ENCODE measurements around the gene PERM1.
A peak's percentile ranks its signal among the peaks of the same experiment; 100 is the strongest.
"Not testable (repeated sequence)": the region's sequence is repeated elsewhere in the genome, so short reads cannot be mapped to it uniquely, and the experiment has no call there.

PERM1 gene

GRCh38 chr1:981955-982558, at the start of gene PERM1:
Gene PERM1, minus strand, starts transcription at chr1:982093. Its CDS starts 1,064 bp downstream, at chr1:981029.
- no peak for DNase-seq (ENCODE audit: low read depth)

GRCh38 chr1:1030867-1031658, 49.2 kb upstream of the PERM1 start:
- not testable (repeated sequence) for DNase-seq (ENCODE audit: low read depth)

GRCh38 chr1:1027791-1028190, 45.9 kb upstream of the PERM1 start:
- no peak for DNase-seq (ENCODE audit: low read depth)

GRCh38 chr1:1026599-1027413, 44.9 kb upstream of the PERM1 start:
- no peak for DNase-seq (ENCODE audit: low read depth)

- no peak for DNase-seq (ENCODE audit: low read depth)
Observed at GRCh38 chr1:1025730-1026129, 43.8 kb upstream of the PERM1 start.

- DNase-seq (ENCODE audit: low read depth): no peak
Observed at GRCh38 chr1:1024771-1025699, 43.1 kb upstream of the PERM1 start.

GRCh38 chr1:1024149-1024770, 42.4 kb upstream of the PERM1 start:
- no peak for DNase-seq (ENCODE audit: low read depth)

- no peak for DNase-seq (ENCODE audit: low read depth)
Observed at GRCh38 chr1:1023700-1024099, 41.8 kb upstream of the PERM1 start.

GRCh38 chr1:1022302-1023009, 40.6 kb upstream of the PERM1 start:
- DNase-seq (ENCODE audit: low read depth): no peak

- DNase-seq (ENCODE audit: low read depth): no peak
Observed at GRCh38 chr1:1021920-1022259, 40.0 kb upstream of the PERM1 start.

- DNase-seq (ENCODE audit: low read depth): no peak
Observed at GRCh38 chr1:1021010-1021919, 39.4 kb upstream of the PERM1 start.

- DNase-seq (ENCODE audit: low read depth): no peak
Observed at GRCh38 chr1:1020415-1021009, 38.6 kb upstream of the PERM1 start.

- no peak for DNase-seq (ENCODE audit: low read depth)
Observed at GRCh38 chr1:1020000-1020404, 38.1 kb upstream of the PERM1 start, which contains the start of gene AGRN. Gene AGRN, plus strand, starts transcription at chr1:1020120. Its CDS starts 53 bp downstream, at chr1:1020173.

- peak; percentile 69 for DNase-seq (ENCODE audit: low read depth)
Observed at GRCh38 chr1:1019122-1019999, 37.5 kb upstream of the PERM1 start.

GRCh38 chr1:1018321-1018685, 36.4 kb upstream of the PERM1 start:
- not testable (repeated sequence) for DNase-seq (ENCODE audit: low read depth)

GRCh38 chr1:1017397-1018320, 35.8 kb upstream of the PERM1 start:
- DNase-seq (ENCODE audit: low read depth): not testable (repeated sequence)

All from stimulated activated CD8-positive, alpha-beta memory T cell treated with anti-CD3 and anti-CD28 coated beads, Interleukin-12 subunit alpha, Interleukin-12 subunit beta, amount 100 ng/mL, for 4 hours (primary cell).